Upper lobe of right lung (tissue), 1 donor: ENCODE results near the gene SYT9. TPM values are rescaled to one million over a fixed set of nuclear protein-coding genes. Genes with fewer than 3 reads are reported as not detected.
A peak's percentile ranks its signal among the peaks of the same experiment; 100 is the strongest.

ENCODE experiments used
- ATAC-seq: fragments of 200-7000 bp; cut with Tn5 transposase; one replicate; pipeline ENCODE4 v1.9.1; 2020; ENCODE audit warnings: mild to moderate bottlenecking, moderate library complexity
- DNase-seq: peaks from one replicate; pipeline ENCODE4 v3.0.0-alpha.2; 2020
- H3K27ac ChIP-seq: fragments of 200-600 bp; one replicate; pipeline ENCODE4 v1.8.0; 2022
- H3K27me3 ChIP-seq: fragments of 200-600 bp; one replicate; pipeline ENCODE4 v1.8.0; 2022; ENCODE audit warnings: mild to moderate bottlenecking
- H3K36me3 ChIP-seq: fragments of 200-600 bp; one replicate; pipeline ENCODE4 v1.8.0; 2022
- H3K4me1 ChIP-seq: fragments of 200-600 bp; one replicate; pipeline ENCODE4 v1.8.0; 2022
- H3K4me3 ChIP-seq: fragments of 200-600 bp; one replicate; pipeline ENCODE4 v1.8.0; 2022; ENCODE audit warnings: mild to moderate bottlenecking
- H3K9me3 ChIP-seq: fragments of 200-600 bp; one replicate; pipeline ENCODE4 v1.8.0; 2022
- intact Hi-C: fragments of 100-400 bp; cut with DNase I; formaldehyde crosslinking; loops from one replicate; pipeline ENCODE4 v1.11.0; 2022
- total RNA-seq: library from RNA; stranded (reverse); fragmentation: NEBNext Ultra II Directional; extraction: Animal tissue kit (Norgen Biotek cat#: 25700); gene quantifications from one replicate; pipeline ENCODE4 v1.2.1, GENCODE V29; 2021
- TF ChIP-seq, protein P1 (sequence below): fragments of 200-600 bp; IDR thresholded peaks from one replicate; pipeline ENCODE4 v1.8.0; 2022; ENCODE audit warnings: antibody characterized with exemption
- donor health status: DM: no; HTN: yes; CAD: no; lungs with severe emphysema.

SYT9 gene
- total RNA-seq, 1 donor from 2014 or later, result 0.14 TPM

DNA sequence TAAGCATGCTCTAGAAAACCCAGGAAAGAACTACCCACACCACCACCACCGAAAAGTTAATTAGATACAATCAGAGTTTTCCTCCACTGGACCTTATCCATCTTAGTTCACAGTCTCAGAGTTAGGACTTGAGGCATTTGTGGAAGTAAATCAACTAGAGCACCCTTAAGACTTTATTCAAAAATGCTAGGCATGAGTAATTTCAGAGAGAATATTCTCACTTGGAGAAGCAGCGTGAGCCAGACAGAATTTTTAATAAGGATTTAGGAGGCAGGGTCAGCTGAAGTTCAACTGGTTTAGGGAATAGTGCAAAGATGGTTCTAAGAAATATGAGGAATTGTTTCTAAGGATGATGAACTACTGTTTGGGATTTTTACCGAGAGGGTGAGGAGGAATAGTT, 232.4 kb downstream of the SYT9 start:
- Histone ChIP-seq H3K9me3 (no peaks in the 10 kb centered on the region), H3K4me3 (no peak overlapping the region), H3K36me3 (no peaks in the 10 kb centered on the region), H3K4me1 (peaks cover 6% of the 10 kb centered on the region), H3K27me3 (no peaks in the 10 kb centered on the region), H3K27ac (no peak overlapping the region)
- TF ChIP-seq, protein P1, sequence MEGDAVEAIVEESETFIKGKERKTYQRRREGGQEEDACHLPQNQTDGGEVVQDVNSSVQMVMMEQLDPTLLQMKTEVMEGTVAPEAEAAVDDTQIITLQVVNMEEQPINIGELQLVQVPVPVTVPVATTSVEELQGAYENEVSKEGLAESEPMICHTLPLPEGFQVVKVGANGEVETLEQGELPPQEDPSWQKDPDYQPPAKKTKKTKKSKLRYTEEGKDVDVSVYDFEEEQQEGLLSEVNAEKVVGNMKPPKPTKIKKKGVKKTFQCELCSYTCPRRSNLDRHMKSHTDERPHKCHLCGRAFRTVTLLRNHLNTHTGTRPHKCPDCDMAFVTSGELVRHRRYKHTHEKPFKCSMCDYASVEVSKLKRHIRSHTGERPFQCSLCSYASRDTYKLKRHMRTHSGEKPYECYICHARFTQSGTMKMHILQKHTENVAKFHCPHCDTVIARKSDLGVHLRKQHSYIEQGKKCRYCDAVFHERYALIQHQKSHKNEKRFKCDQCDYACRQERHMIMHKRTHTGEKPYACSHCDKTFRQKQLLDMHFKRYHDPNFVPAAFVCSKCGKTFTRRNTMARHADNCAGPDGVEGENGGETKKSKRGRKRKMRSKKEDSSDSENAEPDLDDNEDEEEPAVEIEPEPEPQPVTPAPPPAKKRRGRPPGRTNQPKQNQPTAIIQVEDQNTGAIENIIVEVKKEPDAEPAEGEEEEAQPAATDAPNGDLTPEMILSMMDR, result no peak
- no peak for DNase-seq
- intact Hi-C loops, result no loop called here
- no peak for ATAC-seq

DNA sequence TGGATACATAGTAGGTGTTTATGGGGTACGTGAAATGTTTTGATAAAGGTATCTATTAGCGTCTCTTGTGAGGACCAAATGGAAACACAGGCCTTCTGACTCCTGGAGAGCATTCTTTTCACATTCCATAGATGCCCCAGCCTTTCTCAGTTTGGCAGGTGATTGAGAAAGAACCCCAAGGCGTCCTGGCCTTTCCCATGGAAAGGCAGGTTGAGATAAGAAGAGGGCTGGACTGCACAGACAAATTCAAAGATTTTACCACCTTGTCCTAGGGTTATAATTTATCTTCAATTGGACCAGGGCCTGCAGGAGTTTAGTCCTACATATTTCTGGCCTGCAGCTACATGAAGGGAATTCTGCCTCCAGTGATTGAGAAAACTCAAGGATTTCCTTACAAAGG, 232.9 kb downstream of the SYT9 start:
- DNase-seq, result no peak
- Histone ChIP-seq H3K4me3 (peak overlapping the region; percentile 52), H3K9me3 (no peaks in the 10 kb centered on the region), H3K4me1 (peaks cover 9% of the 10 kb centered on the region), H3K36me3 (no peaks in the 10 kb centered on the region), H3K27ac (peak overlapping the region; percentile 40), H3K27me3 (no peaks in the 10 kb centered on the region)
- TF ChIP-seq, protein P1, result no peak
- intact Hi-C loops, result no loop called here
- ATAC-seq, result peak; percentile 54

DNA sequence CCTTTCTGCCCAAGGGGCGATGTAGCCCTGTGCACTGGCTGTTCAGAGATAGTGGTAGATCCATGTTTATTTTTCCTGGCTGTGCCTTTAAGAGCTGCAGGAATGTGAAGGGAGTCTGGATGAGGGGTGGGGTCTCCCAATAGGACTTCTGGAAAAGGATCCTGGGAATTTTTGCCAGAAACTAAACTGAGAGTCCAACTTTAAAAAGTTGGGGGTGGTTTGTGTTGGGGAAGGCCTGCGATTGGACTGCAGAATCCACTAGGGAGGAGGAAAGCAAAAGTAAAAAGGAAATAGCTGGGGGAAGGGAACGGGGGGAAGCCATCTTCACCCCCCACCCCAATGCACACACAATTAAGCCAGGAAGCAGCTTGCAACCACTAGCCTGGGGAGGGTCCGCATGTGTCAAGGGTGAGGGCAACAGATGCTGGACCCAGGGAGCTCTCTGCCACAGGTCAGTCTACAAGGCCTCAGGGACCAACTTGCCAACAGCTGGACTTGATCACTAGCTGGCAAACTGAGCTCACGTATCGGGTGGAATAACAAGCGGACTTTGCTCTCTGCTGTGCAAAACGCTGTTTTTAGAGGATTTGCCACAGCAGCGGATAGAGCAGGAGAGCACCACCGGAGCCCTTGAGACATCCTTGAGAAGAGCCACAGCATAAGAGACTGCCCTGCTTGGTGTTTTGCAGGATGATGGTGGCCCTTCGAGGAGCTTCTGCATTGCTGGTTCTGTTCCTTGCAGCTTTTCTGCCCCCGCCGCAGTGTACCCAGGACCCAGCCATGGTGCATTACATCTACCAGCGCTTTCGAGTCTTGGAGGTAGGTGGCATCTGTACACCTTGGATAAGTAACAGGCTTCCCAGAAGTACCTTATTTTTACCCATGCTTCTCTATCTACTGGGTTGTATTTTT, 233.7 kb downstream of the SYT9 start, which contains the start of gene OLFML1:
Gene OLFML1, plus strand, starts transcription at position 321 of the 912 bp plus-strand sequence. Its CDS starts 370 bp downstream, at position 691.
- DNase-seq, result no peak
- peak within 1 kb of the TSS; percentile 52 for H3K4me3 ChIP-seq
- TF ChIP-seq, protein P1, result no peak
- peak; percentile 4 for ATAC-seq
- H3K9me3 ChIP-seq, result no peaks in the 10 kb centered on the region
- no peaks in the 10 kb centered on the region for H3K27me3 ChIP-seq
- peaks cover 6% of the 10 kb centered on the region for H3K4me1 ChIP-seq
- H3K27ac ChIP-seq, result peak within 1 kb of the TSS; percentile 40
- no peaks in the 10 kb centered on the region for H3K36me3 ChIP-seq
- intact Hi-C loops, result no loop called here

DNA sequence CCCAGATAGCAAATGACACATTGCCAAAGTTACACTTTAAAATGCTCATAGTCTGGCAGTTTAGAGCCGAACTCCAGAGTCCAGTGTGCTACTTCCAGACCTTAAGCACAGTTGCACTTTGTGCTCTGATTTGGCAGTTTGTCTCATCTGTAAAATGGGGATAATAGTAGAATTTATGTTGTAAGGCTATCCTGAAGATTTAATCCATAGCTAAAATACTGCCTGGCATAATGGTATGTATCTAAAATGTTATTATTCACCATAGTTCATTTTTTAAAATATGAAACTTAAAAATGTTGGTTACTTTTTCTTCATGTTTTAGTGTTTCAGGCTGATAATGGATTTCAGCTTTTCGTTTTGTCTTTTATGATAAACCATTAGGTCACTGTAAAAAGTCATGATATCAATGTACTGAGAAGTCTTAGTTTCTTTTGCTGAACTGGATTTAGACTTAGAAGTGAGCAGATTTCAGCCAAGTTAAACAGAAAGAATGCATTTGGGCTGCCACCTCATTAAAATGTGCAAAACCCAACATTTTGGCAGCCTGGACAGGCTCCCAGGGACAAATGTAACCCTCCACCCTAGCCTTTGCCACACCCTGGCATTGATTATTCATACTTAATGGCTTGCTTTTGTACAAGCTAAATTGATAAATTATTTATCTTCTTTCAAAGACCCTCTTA, 234.5 kb downstream of the SYT9 start:
- peaks cover 5% of the 10 kb centered on the region for H3K4me1 ChIP-seq
- TF ChIP-seq, protein P1, result no peak
- no peaks in the 10 kb centered on the region for H3K27me3 ChIP-seq
- peak overlapping the region; percentile 40 for H3K27ac ChIP-seq
- no peaks in the 10 kb centered on the region for H3K9me3 ChIP-seq
- DNase-seq (no peak), ATAC-seq (no peak)
- intact Hi-C loops, result no loop called here
- H3K4me3 ChIP-seq, result peak overlapping the region; percentile 52
- no peaks in the 10 kb centered on the region for H3K36me3 ChIP-seq

DNA sequence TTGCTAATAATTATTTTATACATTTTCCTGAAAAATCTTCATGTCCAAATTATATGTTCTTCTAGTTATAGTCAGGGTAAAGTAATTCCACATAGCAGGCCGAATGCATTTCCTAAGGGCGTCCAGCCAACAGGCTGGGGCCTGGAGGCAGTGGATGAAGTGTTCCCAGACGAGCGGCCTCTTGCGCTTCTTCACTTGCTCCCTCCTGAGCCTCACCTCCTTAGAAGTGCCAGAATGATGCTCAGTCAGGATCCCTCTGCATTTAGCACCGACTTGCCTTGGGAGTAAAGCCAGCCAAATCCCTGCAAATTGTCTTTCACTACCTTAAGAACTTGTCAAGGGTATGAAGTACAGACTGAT, 235.1 kb downstream of the SYT9 start:
- DNase-seq (no peak), ATAC-seq (no peak)
- TF ChIP-seq, protein P1, result no peak
- H3K36me3 ChIP-seq, result no peaks in the 10 kb centered on the region
- H3K4me1 ChIP-seq, result peaks cover 5% of the 10 kb centered on the region
- no peaks in the 10 kb centered on the region for H3K27me3 ChIP-seq
- H3K4me3 ChIP-seq, result peak overlapping the region; percentile 52
- no peaks in the 10 kb centered on the region for H3K9me3 ChIP-seq
- no peak overlapping the region for H3K27ac ChIP-seq
- intact Hi-C loops, result no loop called here
